ENCODE measurements around the gene GPAT3.

GPAT3 gene

GRCh38 chr4:83644677-83645659 is 109.1 kb downstream of the GPAT3 start:
- no peak overlapping the region for H3K4me2 ChIP-seq (ENCODE audit: low read length)
- no peak overlapping the region for H2AFZ ChIP-seq (ENCODE audit: low read length)
- H3K9me3 ChIP-seq (ENCODE audit: low read length), result no peaks in the 10 kb centered on the region
- H3K4me3 ChIP-seq (ENCODE audit: low read depth, low read length, poor library complexity, severe bottlenecking), result no peak overlapping the region
- H3K4me1 ChIP-seq (ENCODE audit: insufficient read depth, low read length, severe bottlenecking), result no peaks in the 10 kb centered on the region
- no peaks in the 10 kb centered on the region for H4K20me1 ChIP-seq (ENCODE audit: insufficient read depth, low read length)
- H3K27me3 ChIP-seq (ENCODE audit: insufficient read depth, low read length), result no peaks in the 10 kb centered on the region
- H3K36me3 ChIP-seq (ENCODE audit: insufficient read depth, low read length), result no peaks in the 10 kb centered on the region
- H3K79me2 ChIP-seq (ENCODE audit: insufficient read depth, low read length), result no peaks in the 10 kb centered on the region
- no peak overlapping the region for H3K27ac ChIP-seq (ENCODE audit: low read depth, low read length, poor library complexity, severe bottlenecking)
- no peaks in the 10 kb centered on the region for H3F3A ChIP-seq (ENCODE audit: insufficient read depth, low read length)
- TF ChIP-seq EZH2 (IDR thresholded peaks at IDR 0.05; ENCODE audit: borderline replicate concordance, low read length) (no peak), CTCF (IDR thresholded peaks at IDR 0.05; ENCODE audit: low read length) (peak; percentile 80)
- H3K9ac ChIP-seq (ENCODE audit: low read length), result no peak overlapping the region
- no peaks in the 10 kb centered on the region for H3K9me2 ChIP-seq (ENCODE audit: low read depth, low read length)

GRCh38 chr4:83646538-83647239 is 110.8 kb downstream of the GPAT3 start:
- Histone ChIP-seq H2AFZ (ENCODE audit: low read length) (no peak overlapping the region), H3K9me2 (ENCODE audit: low read depth, low read length) (no peaks in the 10 kb centered on the region), H3F3A (ENCODE audit: insufficient read depth, low read length) (no peaks in the 10 kb centered on the region), H3K4me3 (ENCODE audit: low read depth, low read length, poor library complexity, severe bottlenecking) (no peak overlapping the region), H3K36me3 (ENCODE audit: insufficient read depth, low read length) (no peaks in the 10 kb centered on the region), H3K9ac (ENCODE audit: low read length) (no peak overlapping the region), H4K20me1 (ENCODE audit: insufficient read depth, low read length) (no peaks in the 10 kb centered on the region), H3K9me3 (ENCODE audit: low read length) (no peaks in the 10 kb centered on the region), H3K4me2 (ENCODE audit: low read length) (no peak overlapping the region), H3K27ac (ENCODE audit: low read depth, low read length, poor library complexity, severe bottlenecking) (no peak overlapping the region), H3K4me1 (ENCODE audit: insufficient read depth, low read length, severe bottlenecking) (no peaks in the 10 kb centered on the region), H3K27me3 (ENCODE audit: insufficient read depth, low read length) (no peaks in the 10 kb centered on the region), H3K79me2 (ENCODE audit: insufficient read depth, low read length) (no peaks in the 10 kb centered on the region)
- no peak for TF ChIP-seq CTCF (IDR thresholded peaks at IDR 0.05; ENCODE audit: low read length)
- no peak for TF ChIP-seq EZH2 (IDR thresholded peaks at IDR 0.05; ENCODE audit: borderline replicate concordance, low read length)

- Histone ChIP-seq H3K27me3 (ENCODE audit: insufficient read depth, low read length) (no peaks in the 10 kb centered on the region), H3K4me1 (ENCODE audit: insufficient read depth, low read length, severe bottlenecking) (no peaks in the 10 kb centered on the region), H4K20me1 (ENCODE audit: insufficient read depth, low read length) (no peaks in the 10 kb centered on the region), H3K27ac (ENCODE audit: low read depth, low read length, poor library complexity, severe bottlenecking) (no peak overlapping the region), H3K4me2 (ENCODE audit: low read length) (no peak overlapping the region), H3K4me3 (ENCODE audit: low read depth, low read length, poor library complexity, severe bottlenecking) (no peak overlapping the region), H3K9me3 (ENCODE audit: low read length) (no peaks in the 10 kb centered on the region), H3K9me2 (ENCODE audit: low read depth, low read length) (no peaks in the 10 kb centered on the region), H2AFZ (ENCODE audit: low read length) (no peak overlapping the region), H3K36me3 (ENCODE audit: insufficient read depth, low read length) (no peaks in the 10 kb centered on the region), H3K79me2 (ENCODE audit: insufficient read depth, low read length) (no peaks in the 10 kb centered on the region), H3F3A (ENCODE audit: insufficient read depth, low read length) (no peaks in the 10 kb centered on the region), H3K9ac (ENCODE audit: low read length) (no peak overlapping the region)
- TF ChIP-seq EZH2 (IDR thresholded peaks at IDR 0.05; ENCODE audit: borderline replicate concordance, low read length) (no peak), CTCF (IDR thresholded peaks at IDR 0.05; ENCODE audit: low read length) (no peak)
Observed at GRCh38 chr4:83651846-83652245, 115.9 kb downstream of the GPAT3 start.
